ENCODE results near the gene SSR3. TPM values are rescaled to one million over a fixed set of nuclear protein-coding genes. Genes with fewer than 3 reads are reported as not detected.

SSR3 gene
- total and polyA plus RNA-seq, 2 of the 13 experiments (the other 11 are each of a cell fraction or from before 2014, with no cell fraction given): 229 to 325 TPM

GRCh38 chr3:156579427-156579851 lies 24.5 kb upstream of the SSR3 start (continued):
- TF ChIP-seq ZNF343 (CRISPR knock-in tag; IDR thresholded peaks at IDR 0.05): no peak
- no peak for TF ChIP-seq AHR (CRISPR knock-in tag; IDR thresholded peaks at IDR 0.05)
- TF ChIP-seq THAP9 (CRISPR knock-in tag; IDR thresholded peaks at IDR 0.05; ENCODE audit: borderline replicate concordance): no peak
- no peak for TF ChIP-seq HMGXB3 (CRISPR knock-in tag; IDR thresholded peaks at IDR 0.05; ENCODE audit: borderline replicate concordance)
- TF ChIP-seq DRAP1 (CRISPR knock-in tag; IDR thresholded peaks at IDR 0.05): no peak
- no peak for TF ChIP-seq ZNF224 (CRISPR knock-in tag; IDR thresholded peaks at IDR 0.05)
- no peak for TF ChIP-seq GZF1 (CRISPR knock-in tag; IDR thresholded peaks at IDR 0.05)
- no peak for TF ChIP-seq ZNF335 (CRISPR knock-in tag; IDR thresholded peaks at IDR 0.05)
- no peak for TF ChIP-seq ZNF567 (CRISPR knock-in tag; IDR thresholded peaks at IDR 0.05; ENCODE audit: borderline replicate concordance)
- no peak for TF ChIP-seq ZNF205 (CRISPR knock-in tag; IDR thresholded peaks at IDR 0.05)
- no peak for TF ChIP-seq ZXDC (CRISPR knock-in tag; IDR thresholded peaks at IDR 0.05)
- TF ChIP-seq NFKBIZ (CRISPR knock-in tag; IDR thresholded peaks at IDR 0.05): no peak
